HAP-1 (cell line): ENCODE measurements around the gene AARS2.
A peak's percentile ranks its signal among the peaks of the same experiment; 100 is the strongest.

Experiments
- DNase-seq, 2 experiments: peaks; one replicate each; pipeline ENCODE4 v3.0.0-alpha.2; 2016 to 2020; ENCODE audit warnings: low spot score in 2 of 2
- H3K27me3 ChIP-seq: fragments of 250-450 bp; sonication (Bioruptor Pico); 2 replicates; pipeline ENCODE4 v1.5.1; 2020; ENCODE audit warnings: low read depth, mild to moderate bottlenecking, moderate library complexity
- H3K36me3 ChIP-seq: fragments of 250-450 bp; sonication (Bioruptor Pico); replicated peaks from 2 replicates; pipeline ENCODE4 v1.5.1; 2020; ENCODE audit warnings: mild to moderate bottlenecking
- H3K4me1 ChIP-seq: fragments of 250-450 bp; sonication (Bioruptor Pico); 2 replicates; pipeline ENCODE4 v1.5.1; 2020; ENCODE audit warnings: mild to moderate bottlenecking
- H3K4me3 ChIP-seq: fragments of 250-450 bp; sonication (Bioruptor Pico); 2 replicates; pipeline ENCODE4 v1.5.1; 2020; ENCODE audit warnings: mild to moderate bottlenecking, moderate library complexity
- H3K9me3 ChIP-seq: fragments of 250-450 bp; sonication (Bioruptor Pico); 2 replicates; pipeline ENCODE4 v1.5.1; 2020; ENCODE audit warnings: mild to moderate bottlenecking, moderate library complexity
- in situ Hi-C: fragments of 300-500 bp; cut with MboI; formaldehyde crosslinking; loops from 3 replicates; pipeline ENCODE4 v1.14.3; 2020; ENCODE audit warnings: low sequenced_read_pairs, inconsistent platforms, mixed read lengths

Gene AARS2

GRCh38 chr6:44272529-44272928, 40.6 kb downstream of the AARS2 start:
- peaks cover 11% of the 10 kb centered on the region for H3K27me3 ChIP-seq
- H3K4me3 ChIP-seq: no peak overlapping the region
- H3K9me3 ChIP-seq: no peaks in the 10 kb centered on the region
- no peaks in the 10 kb centered on the region for H3K36me3 ChIP-seq
- H3K4me1 ChIP-seq: no peaks in the 10 kb centered on the region
- in situ Hi-C loops: no loop called here
- DNase-seq: no peak

DNA sequence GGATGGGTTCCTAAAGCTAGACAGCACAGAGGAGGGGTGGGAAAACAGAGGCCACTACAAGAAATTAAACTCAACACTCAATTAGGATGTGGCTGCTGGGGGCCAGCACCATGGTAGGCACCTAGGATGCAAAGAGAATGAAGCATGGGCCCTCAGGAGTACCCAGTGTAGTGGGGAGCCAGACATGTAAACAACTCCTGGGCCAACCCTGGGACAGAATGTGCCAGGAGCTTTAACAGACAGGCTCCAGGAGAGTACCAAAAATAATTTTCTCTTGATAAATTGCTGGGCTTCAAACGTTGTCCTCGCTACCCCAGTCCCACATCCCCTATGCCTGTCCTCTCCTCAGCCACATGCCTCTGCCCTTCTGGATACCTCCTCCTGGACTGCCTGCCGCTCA, 41.2 kb downstream of the AARS2 start:
- Histone ChIP-seq H3K27me3 (peaks cover 7% of the 10 kb centered on the region), H3K9me3 (no peaks in the 10 kb centered on the region), H3K4me3 (no peak overlapping the region), H3K36me3 (no peaks in the 10 kb centered on the region), H3K4me1 (no peaks in the 10 kb centered on the region)
- in situ Hi-C loops: no loop called here
- DNase-seq: no peak

- H3K9me3 ChIP-seq: no peaks in the 10 kb centered on the region
- no peak overlapping the region for H3K4me3 ChIP-seq
- H3K4me1 ChIP-seq: no peaks in the 10 kb centered on the region
- no peak for DNase-seq
- no peaks in the 10 kb centered on the region for H3K36me3 ChIP-seq
- peaks cover 7% of the 10 kb centered on the region for H3K27me3 ChIP-seq
- in situ Hi-C loops: no loop called here
Measured at GRCh38 chr6:44271406-44271723, 41.8 kb downstream of the AARS2 start.

DNA sequence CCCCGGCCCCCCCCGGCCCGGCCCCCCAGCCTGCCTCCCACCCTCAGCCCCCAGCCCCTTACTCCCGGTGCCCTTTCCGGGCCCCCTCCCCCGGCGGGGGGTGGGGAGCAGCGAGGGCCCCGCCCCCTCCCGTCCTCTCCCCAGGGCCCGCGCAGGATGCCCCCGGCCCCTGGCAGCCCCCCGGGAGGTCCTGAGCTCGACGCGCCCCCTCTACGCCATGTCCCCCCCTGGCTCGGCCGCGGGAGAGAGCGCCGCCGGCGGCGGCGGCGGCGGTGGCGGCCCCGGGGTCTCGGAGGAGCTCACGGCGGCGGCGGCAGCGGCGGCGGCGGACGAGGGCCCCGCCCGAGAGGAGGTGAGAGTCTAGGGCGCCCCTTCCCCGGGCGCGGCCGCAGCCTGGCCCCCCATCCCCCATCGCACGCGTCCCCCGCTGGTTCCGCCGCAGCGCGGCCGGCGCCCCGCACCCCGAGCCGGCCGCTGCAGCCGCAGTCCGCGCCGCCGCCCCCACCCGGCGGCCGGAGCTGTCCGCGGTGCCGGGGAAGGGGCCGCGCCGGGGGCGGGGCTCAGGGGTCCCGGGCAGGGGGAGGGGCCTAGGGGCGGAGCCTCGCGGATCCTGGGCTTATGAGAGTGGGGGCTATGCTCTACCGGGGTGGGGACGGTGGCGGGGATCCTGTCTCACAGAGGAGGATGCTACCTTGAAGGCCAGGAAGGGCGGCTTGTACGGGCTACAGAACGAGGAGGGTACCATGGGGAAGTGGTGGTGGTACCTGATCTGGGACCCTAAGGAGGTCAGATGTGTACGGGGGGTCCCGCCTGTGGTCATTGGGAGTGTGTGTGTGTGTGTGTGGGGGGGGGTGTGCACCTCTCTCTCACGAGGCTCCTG, 42.4 kb downstream of the AARS2 start:
- peaks cover 7% of the 10 kb centered on the region for H3K27me3 ChIP-seq
- H3K4me3 ChIP-seq: peak overlapping the region; percentile 13; the same call in 1 of the 2 replicates
- peak in 1 of 2 experiments; percentile 68 for DNase-seq
- in situ Hi-C loops: no loop called here
- no peaks in the 10 kb centered on the region for H3K9me3 ChIP-seq
- no peaks in the 10 kb centered on the region for H3K36me3 ChIP-seq
- H3K4me1 ChIP-seq: peaks cover under 1% of the 10 kb centered on the region; the same call in 1 of the 2 replicates

- in situ Hi-C loops: loop anchor here (5.0 kb wide), 1 partner anchor 67 kb away; no protein-coding TSS in a partner anchor
- DNase-seq: peak in 1 of 2 experiments; percentile 20
- H3K4me3 ChIP-seq: peak within 1 kb of the TSS; percentile 13; the same call in 1 of the 2 replicates
Measured at GRCh38 chr6:44269921-44270525, 43.1 kb downstream of the AARS2 start, which contains the start of gene TMEM151B. Gene TMEM151B (plus strand): TSS chr6:44270450. CDS start chr6:44270743, 293 bp downstream.

GRCh38 chr6:44269178-44269920, 43.8 kb downstream of the AARS2 start:
- Histone ChIP-seq H3K4me1 (peaks cover 3% of the 10 kb centered on the region), H3K27me3 (peaks cover 7% of the 10 kb centered on the region), H3K4me3 (no peak overlapping the region), H3K36me3 (no peaks in the 10 kb centered on the region), H3K9me3 (no peaks in the 10 kb centered on the region)
- no peak for DNase-seq
- in situ Hi-C loops: loop anchor here (5.0 kb wide), 1 partner anchor 68 kb away; no protein-coding TSS in a partner anchor

More at GRCh38 chr6:44269921-44270525, 43.1 kb downstream of the AARS2 start, which contains the start of gene TMEM151B:
- Histone ChIP-seq H3K9me3 (no peaks in the 10 kb centered on the region), H3K4me1 (peaks cover 3% of the 10 kb centered on the region), H3K36me3 (no peaks in the 10 kb centered on the region), H3K27me3 (peaks cover 7% of the 10 kb centered on the region)

DNA sequence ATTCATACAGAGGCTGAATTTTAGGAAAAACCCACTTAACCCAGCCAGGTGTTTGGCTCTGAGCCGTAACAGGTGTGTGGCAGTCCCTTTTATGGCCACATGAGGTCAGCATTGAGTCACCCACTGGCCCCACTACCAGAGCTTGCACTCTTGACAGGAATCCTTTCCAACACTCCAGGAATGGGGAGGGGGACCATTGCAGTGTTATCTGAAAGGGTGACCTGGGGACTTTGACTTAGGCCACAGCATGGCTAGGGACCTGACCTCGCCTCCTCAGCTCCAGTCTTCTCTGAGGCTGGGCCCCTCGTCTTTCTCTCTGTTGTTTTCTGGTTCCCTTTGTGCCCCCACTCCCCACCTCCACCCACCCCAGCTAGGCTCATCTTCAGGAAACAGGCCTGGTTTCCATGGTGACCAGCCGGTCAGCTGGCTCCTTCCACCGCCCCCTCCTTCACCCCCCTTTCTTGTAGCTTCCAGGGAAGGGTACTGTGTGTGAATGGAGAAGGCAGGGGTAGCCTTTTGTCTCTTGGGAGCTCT, 45.0 kb downstream of the AARS2 start:
- no peaks in the 10 kb centered on the region for H3K36me3 ChIP-seq
- peaks cover 11% of the 10 kb centered on the region for H3K4me1 ChIP-seq
- in situ Hi-C loops: loop anchor here (5.0 kb wide), 1 partner anchor 69 kb away; no protein-coding TSS in a partner anchor
- H3K4me3 ChIP-seq: no peak overlapping the region
- peak; percentile 69 to 75 for DNase-seq
- H3K27me3 ChIP-seq: peaks cover 7% of the 10 kb centered on the region
- H3K9me3 ChIP-seq: no peaks in the 10 kb centered on the region

- Histone ChIP-seq H3K4me3 (no peak overlapping the region), H3K36me3 (no peaks in the 10 kb centered on the region), H3K4me1 (peaks cover 11% of the 10 kb centered on the region), H3K27me3 (peaks cover 7% of the 10 kb centered on the region), H3K9me3 (no peaks in the 10 kb centered on the region)
- DNase-seq: no peak
- in situ Hi-C loops: loop anchor here (5.0 kb wide), 1 partner anchor 70 kb away; no protein-coding TSS in a partner anchor
Measured at GRCh38 chr6:44267252-44267651, 45.9 kb downstream of the AARS2 start.

- no peak overlapping the region for H3K4me3 ChIP-seq
- no peak for DNase-seq
Measured at GRCh38 chr6:44266347-44266746, 46.8 kb downstream of the AARS2 start.

GRCh38 chr6:44265722-44266233, 47.4 kb downstream of the AARS2 start:
- H3K9me3 ChIP-seq: no peaks in the 10 kb centered on the region
- H3K4me3 ChIP-seq: peak overlapping the region; percentile 67
- in situ Hi-C loops: loop anchor here (5.0 kb wide), 1 partner anchor 72 kb away; no protein-coding TSS in a partner anchor
- H3K36me3 ChIP-seq: no peaks in the 10 kb centered on the region
- H3K27me3 ChIP-seq: peaks cover 7% of the 10 kb centered on the region
- H3K4me1 ChIP-seq: peaks cover 11% of the 10 kb centered on the region
- no peak for DNase-seq

More at GRCh38 chr6:44266347-44266746, 46.8 kb downstream of the AARS2 start:
- peaks cover 7% of the 10 kb centered on the region for H3K27me3 ChIP-seq
- H3K36me3 ChIP-seq: no peaks in the 10 kb centered on the region
- in situ Hi-C loops: loop anchor here (5.0 kb wide), 1 partner anchor 71 kb away; no protein-coding TSS in a partner anchor
- no peaks in the 10 kb centered on the region for H3K9me3 ChIP-seq
- peaks cover 11% of the 10 kb centered on the region for H3K4me1 ChIP-seq

GRCh38 chr6:44265007-44265721, 48.0 kb downstream of the AARS2 start, which contains the start of gene NFKBIE:
Gene NFKBIE (minus strand): TSS chr6:44265551. CDS start chr6:44265346, 205 bp downstream.
- peaks cover 7% of the 10 kb centered on the region for H3K27me3 ChIP-seq
- peak; percentile 78 to 95 for DNase-seq
- in situ Hi-C loops: loop anchor here (5.0 kb wide), 1 partner anchor 72 kb away; no protein-coding TSS in a partner anchor
- H3K9me3 ChIP-seq: no peaks in the 10 kb centered on the region
- H3K4me1 ChIP-seq: peaks cover 11% of the 10 kb centered on the region
- peak within 1 kb of the TSS; percentile 67 for H3K4me3 ChIP-seq
- H3K36me3 ChIP-seq: no peaks in the 10 kb centered on the region
